OCI-LY3 (cell line): Measurements from ENCODE around the gene EAF1.

ENCODE experiments used
- H2AFZ ChIP-seq: fragments of 200-600, 300-600 bp; shearing (Covaris generic); 2 replicates; pipeline ENCODE4 v1.6.0; 2014; ENCODE audit warnings: antibody characterized with exemption, low read depth, low read length
- H3K27ac ChIP-seq: fragments of 200-600, 300-600 bp; sonication (generic); 2 replicates; pipeline ENCODE4 v1.5.1; 2014; ENCODE audit warnings: mild to moderate bottlenecking, low read length, moderate library complexity, mixed read lengths
- H3K27me3 ChIP-seq: fragments of 200-600, 300-600 bp; sonication (generic); 2 replicates; pipeline ENCODE4 v1.6.1; 2014; ENCODE audit warnings: low read depth, low read length, mixed read lengths
- H3K36me3 ChIP-seq: fragments of 200-600, 300-600 bp; sonication (generic); replicated peaks from 2 replicates; pipeline ENCODE3; 2014; ENCODE audit warnings: low read depth, low read length, mixed read lengths
- H3K4me1 ChIP-seq: fragments of 300-600, 200-600 bp; sonication (generic); 2 replicates; pipeline ENCODE4 v1.6.1; 2014; ENCODE audit warnings: low read length, mixed read lengths
- H3K4me2 ChIP-seq: fragments of 200-600, 300-600 bp; sonication (generic); 2 replicates; pipeline ENCODE4 v1.6.1; 2014; ENCODE audit warnings: low read length, mixed read lengths
- H3K4me3 ChIP-seq: fragments of 300-600, 200-600 bp; sonication (generic); 2 replicates; pipeline ENCODE4 v1.5.1; 2014; ENCODE audit warnings: antibody characterized with exemption, mild to moderate bottlenecking, low read length, moderate library complexity
- H3K79me2 ChIP-seq: fragments of 300-600, 200-600 bp; shearing (Covaris generic); 2 replicates; pipeline ENCODE4 v1.6.1; 2014; ENCODE audit warnings: mild to moderate bottlenecking, low read length, mixed read lengths
- H3K9ac ChIP-seq: fragments of 300-600, 200-600 bp; shearing (Covaris generic); 2 replicates; pipeline ENCODE4 v1.6.0; 2014; ENCODE audit warnings: mild to moderate bottlenecking, low read length, moderate library complexity
- H3K9me3 ChIP-seq: fragments of 200-600, 300-600 bp; shearing (Covaris generic); 2 replicates; pipeline ENCODE4 v1.6.1; 2014; ENCODE audit warnings: low read length, mixed read lengths; ENCODE audit not compliant: insufficient read depth
- H4K20me1 ChIP-seq: fragments of 200-600, 300-600 bp; sonication (generic); 2 replicates; pipeline ENCODE4 v1.6.1; 2016; ENCODE audit warnings: low read length, mixed read lengths; ENCODE audit not compliant: insufficient read depth
- CTCF ChIP-seq: fragments of 200-600, 300-600 bp; sonication (generic); IDR thresholded peaks from 2 replicates; pipeline ENCODE4 v1.5.1; 2014; ENCODE audit warnings: antibody characterized with exemption, low read length, low read depth
- EZH2phosphoT487 ChIP-seq: fragments of 200-600 bp; shearing (Covaris generic); IDR thresholded peaks from 2 replicates; pipeline ENCODE4 v1.6.1; 2018; ENCODE audit warnings: antibody characterized with exemption, mixed run types, low read depth

Gene EAF1

GRCh38 chr3:15438983-15439382 is 11.6 kb downstream of the EAF1 start:
- H3K4me2 ChIP-seq, result no peak overlapping the region
- H3K4me3 ChIP-seq, result no peak overlapping the region
- H3K27ac ChIP-seq, result no peak overlapping the region
- TF ChIP-seq CTCF, result no peak
- TF ChIP-seq EZH2phosphoT487, result no peak
- no peaks in the 10 kb centered on the region for H4K20me1 ChIP-seq
- H3K9me3 ChIP-seq, result no peaks in the 10 kb centered on the region
- no peak overlapping the region for H2AFZ ChIP-seq
- H3K27me3 ChIP-seq, result no peaks in the 10 kb centered on the region
- H3K36me3 ChIP-seq, result peaks cover 64% of the 10 kb centered on the region
- H3K79me2 ChIP-seq, result no peaks in the 10 kb centered on the region
- H3K4me1 ChIP-seq, result peaks cover 10% of the 10 kb centered on the region
- H3K9ac ChIP-seq, result no peak overlapping the region

- Histone ChIP-seq H3K4me2 (no peak overlapping the region), H2AFZ (no peak overlapping the region), H3K4me3 (no peak overlapping the region), H3K27ac (no peak overlapping the region), H4K20me1 (no peaks in the 10 kb centered on the region), H3K27me3 (no peaks in the 10 kb centered on the region), H3K79me2 (no peaks in the 10 kb centered on the region), H3K9ac (no peak overlapping the region), H3K36me3 (peaks cover 59% of the 10 kb centered on the region), H3K4me1 (peaks cover 10% of the 10 kb centered on the region), H3K9me3 (no peaks in the 10 kb centered on the region)
- no peak for TF ChIP-seq EZH2phosphoT487
- TF ChIP-seq CTCF, result no peak
These were observed 12.1 kb downstream of the EAF1 start for GRCh38 chr3:15439476-15439875.

GRCh38 chr3:15440891-15441290 is 13.5 kb downstream of the EAF1 start:
- Histone ChIP-seq H3K9me3 (no peaks in the 10 kb centered on the region), H3K27ac (no peak overlapping the region), H3K4me2 (no peak overlapping the region), H3K27me3 (no peaks in the 10 kb centered on the region), H3K9ac (no peak overlapping the region), H4K20me1 (no peaks in the 10 kb centered on the region), H3K79me2 (no peaks in the 10 kb centered on the region), H3K4me1 (peaks cover 10% of the 10 kb centered on the region), H2AFZ (no peak overlapping the region), H3K4me3 (no peak overlapping the region), H3K36me3 (peaks cover 52% of the 10 kb centered on the region)
- TF ChIP-seq EZH2phosphoT487, result no peak
- TF ChIP-seq CTCF, result no peak

GRCh38 chr3:15443826-15444524 is 16.6 kb downstream of the EAF1 start:
- H3K4me2 ChIP-seq, result no peak overlapping the region
- H3K79me2 ChIP-seq, result no peaks in the 10 kb centered on the region
- no peak overlapping the region for H3K9ac ChIP-seq
- H3K27ac ChIP-seq, result no peak overlapping the region
- H2AFZ ChIP-seq, result no peak overlapping the region
- no peaks in the 10 kb centered on the region for H3K9me3 ChIP-seq
- H3K4me1 ChIP-seq, result peaks cover 6% of the 10 kb centered on the region
- TF ChIP-seq EZH2phosphoT487 (no peak), CTCF (no peak)
- peaks cover 31% of the 10 kb centered on the region for H3K36me3 ChIP-seq
- no peaks in the 10 kb centered on the region for H3K27me3 ChIP-seq
- no peaks in the 10 kb centered on the region for H4K20me1 ChIP-seq
- no peak overlapping the region for H3K4me3 ChIP-seq
